Limb (tissue), 2 donors: ENCODE data around the gene TMEM132A.

ENCODE experiments used
- DNase-seq, 2 donors: peaks; one replicate each; pipeline ENCODE4 v3.0.0-alpha.2; 2016; ENCODE audit errors: extremely low spot score in 2 of 2

The TMEM132A gene

GRCh38 chr11:60937144-60937527, 12.9 kb downstream of the TMEM132A start:
- DNase-seq, result no peak

- DNase-seq, result no peak
Measured at GRCh38 chr11:60937811-60938210, 13.6 kb downstream of the TMEM132A start.

DNA sequence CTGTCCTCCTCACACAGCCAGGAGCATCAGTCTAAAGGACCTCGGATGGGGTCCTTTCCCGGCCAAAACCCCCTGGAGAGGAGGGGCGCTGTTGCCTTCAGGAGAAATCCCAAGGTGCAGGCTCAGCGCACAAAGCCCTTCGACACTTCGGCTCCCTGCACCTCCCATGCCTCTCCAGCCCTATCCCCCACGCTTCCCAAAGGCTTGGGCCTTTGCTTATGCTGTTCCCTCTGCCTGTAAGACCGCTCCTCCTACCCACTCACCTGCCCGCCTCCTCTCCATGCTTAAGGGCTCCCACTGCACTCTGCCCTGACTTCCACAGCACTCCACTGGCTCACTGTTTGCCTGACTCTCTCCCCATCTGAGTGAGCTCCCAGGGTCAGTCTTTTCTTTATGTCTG, 14.2 kb downstream of the TMEM132A start:
- DNase-seq, result no peak

DNA sequence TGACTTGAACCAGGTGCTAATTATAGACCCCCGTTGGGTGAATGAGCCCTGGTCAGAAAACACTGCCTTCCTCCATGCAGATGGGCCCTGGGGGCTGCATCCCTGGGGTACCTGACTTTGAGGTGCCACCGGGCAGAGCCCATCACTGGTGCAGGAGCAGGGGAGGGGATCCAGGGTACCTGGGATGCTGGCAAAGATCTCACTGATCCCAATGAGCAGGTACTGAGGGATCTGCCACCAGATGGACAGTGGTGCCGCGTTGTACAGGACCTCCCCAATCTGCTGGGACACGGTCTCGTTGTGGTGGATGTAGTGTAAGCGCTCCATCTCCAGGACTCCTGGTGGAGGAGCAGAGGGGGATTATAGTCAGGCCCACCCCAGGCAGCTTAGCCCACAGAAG, 15.0 kb downstream of the TMEM132A start:
- no peak for DNase-seq

GRCh38 chr11:60939855-60940254, 15.6 kb downstream of the TMEM132A start:
- no peak for DNase-seq

GRCh38 chr11:60941371-60942119, 17.3 kb downstream of the TMEM132A start:
- no peak for DNase-seq

DNA sequence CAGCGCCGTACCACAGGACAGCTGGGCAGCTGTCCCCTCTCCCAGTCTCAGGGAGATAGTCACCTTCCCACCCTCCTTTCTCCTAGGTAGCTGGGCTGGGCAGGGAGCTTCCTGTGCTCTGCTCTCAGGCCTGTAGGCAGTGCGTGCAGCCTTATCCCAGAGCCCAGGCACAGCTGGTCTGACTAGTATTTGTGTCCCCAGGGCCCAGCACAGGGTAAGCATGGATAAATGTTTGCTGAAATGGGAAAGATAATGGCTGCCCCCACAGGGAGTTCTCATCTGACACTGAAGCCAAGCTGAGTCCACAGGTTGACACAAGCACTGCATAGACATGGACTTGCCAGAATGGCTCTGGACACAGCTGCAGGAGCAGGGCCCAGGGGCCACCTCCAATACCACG, 18.0 kb downstream of the TMEM132A start:
- no peak for DNase-seq

DNA sequence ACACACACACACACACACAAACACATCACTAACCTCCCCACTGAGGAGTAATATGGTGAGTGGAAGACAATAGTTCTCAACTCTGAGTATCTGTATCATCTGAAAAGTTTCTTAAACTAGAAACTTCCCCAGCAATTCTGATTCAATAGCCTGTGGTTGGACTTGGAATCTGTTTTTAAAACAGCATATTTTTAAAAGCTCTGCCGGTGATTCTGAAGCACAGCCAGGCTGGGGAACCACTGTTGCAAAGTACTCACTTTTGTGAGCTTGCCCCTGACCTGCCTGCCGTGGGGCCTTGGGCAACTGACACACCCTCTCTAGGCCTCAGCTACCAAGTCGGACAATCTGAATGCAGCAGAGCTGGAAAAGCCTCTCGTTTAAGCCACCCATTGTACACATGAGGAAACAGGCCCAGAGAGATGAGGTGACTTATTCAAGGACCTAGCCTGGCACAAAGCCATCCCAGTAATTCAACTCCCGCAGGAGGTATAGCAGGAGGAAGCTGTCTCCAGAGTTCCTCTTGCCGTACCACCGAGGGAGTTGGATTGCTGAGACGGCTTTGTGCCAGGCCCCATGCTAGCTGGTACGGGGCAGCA, 18.8 kb downstream of the TMEM132A start:
- no peak for DNase-seq

DNA sequence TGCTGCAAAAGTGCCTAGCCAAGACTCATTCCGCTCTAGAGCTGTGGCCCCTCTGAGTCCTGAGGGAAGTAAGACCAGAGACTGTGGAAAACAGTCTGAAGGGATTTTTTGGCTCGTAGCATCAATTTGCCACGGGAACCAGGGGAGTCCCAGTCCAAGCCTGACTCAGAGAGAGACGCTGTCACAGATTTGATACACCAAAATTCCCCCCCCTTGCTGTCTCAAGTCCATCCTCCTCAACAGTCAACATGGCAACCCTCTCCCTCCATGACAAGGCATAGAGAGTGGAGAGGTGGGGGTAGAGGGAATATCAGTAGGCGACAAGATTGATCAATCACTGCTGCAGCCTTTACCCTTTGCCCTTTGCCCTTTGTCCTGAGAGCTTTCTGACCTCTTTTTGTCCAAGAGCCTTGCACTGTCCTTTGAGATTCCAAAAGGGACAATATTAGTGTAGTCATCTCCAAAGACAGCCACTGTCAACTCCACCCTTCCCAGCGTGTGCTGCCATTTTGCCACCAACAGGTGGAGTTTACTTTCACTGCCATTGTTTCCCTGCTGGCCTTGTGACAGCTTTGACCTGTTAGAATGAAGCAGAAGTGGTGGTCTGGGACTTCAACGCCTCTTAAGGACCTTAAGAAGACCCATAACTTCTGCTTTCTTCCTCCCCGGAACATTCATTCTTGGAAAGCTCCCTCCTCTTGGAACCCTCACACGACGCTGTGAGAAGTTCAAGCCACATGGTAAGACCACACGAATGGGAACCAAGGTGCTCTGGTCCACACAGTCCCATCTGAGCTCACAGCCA, 20.4 kb downstream of the TMEM132A start:
- no peak for DNase-seq

DNA sequence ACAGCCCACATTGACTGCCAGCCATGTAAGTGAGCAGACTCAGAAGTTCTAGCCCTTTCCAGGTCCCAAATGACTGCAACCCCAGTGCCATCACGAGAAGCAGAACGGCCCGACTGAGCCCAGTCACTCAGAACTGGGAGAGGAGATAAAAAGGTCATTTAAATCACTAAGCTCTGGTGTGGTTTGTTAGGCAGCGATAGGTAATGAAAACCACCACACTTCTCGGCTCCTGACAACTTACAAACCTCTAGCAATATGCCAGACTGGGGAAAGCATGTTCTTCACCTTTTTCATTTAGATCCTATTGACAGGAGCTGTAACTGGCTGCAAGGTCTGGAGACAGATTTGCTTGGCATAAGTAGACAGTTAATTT, 21.0 kb downstream of the TMEM132A start:
- no peak for DNase-seq

DNA sequence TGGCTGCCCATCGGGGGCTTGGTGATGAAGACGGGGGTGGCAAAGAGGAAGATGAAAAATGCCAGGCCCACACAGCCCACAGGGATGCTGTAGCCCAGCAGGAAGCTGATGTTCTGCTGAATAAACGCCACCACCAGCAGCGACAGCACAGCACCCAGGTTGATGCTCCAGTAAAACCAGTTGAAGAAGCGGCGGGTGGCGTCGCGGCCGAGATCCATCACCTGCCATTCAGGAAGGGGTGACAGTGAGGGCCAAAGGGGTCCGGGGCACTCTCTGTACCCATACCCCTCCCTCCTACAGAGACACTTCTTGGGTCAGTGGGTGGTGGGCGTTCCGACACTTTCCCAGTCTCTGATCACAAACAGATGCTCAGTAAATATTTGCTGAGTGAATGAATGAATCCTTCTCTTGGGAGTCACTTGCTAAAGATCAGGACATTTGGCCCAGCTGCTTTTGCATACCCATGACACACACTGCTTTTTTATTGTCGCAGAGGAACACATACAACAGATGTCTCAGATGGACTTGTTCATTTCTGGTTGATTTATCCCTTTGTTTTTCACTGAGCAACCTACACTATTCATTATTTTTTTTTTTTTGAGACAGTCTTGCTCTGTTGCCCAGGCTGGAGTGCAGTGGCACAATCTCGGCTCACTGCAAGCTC, 22.5 kb downstream of the TMEM132A start:
- DNase-seq, result no peak

- no peak for DNase-seq
Measured at GRCh38 chr11:60947700-60948099, 23.4 kb downstream of the TMEM132A start.

DNA sequence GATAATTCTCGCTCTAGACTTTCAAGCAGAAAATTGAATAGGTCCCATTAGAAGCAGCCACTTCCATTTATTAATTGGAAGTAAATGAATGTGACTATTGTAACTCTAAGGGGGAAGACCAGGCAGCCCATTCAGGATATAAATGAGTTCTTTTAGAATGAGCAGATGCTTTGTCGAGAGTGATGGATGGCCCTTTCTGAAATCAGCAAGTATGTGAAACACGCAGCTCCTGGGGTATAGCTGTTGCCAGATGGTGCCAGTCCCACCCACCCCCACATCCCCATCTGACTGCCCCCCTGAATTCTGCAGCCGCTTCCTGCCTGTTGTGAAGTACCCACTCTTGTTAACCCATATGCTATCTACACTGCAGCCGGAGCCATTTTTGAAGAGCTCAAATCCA, 24.0 kb downstream of the TMEM132A start:
- DNase-seq, result peak in 1 of 2 donors; percentile 40

- DNase-seq, result no peak
Measured at GRCh38 chr11:60950024-60950423, 25.8 kb downstream of the TMEM132A start.

- no peak for DNase-seq
Measured at GRCh38 chr11:60950933-60951605, 26.8 kb downstream of the TMEM132A start.

DNA sequence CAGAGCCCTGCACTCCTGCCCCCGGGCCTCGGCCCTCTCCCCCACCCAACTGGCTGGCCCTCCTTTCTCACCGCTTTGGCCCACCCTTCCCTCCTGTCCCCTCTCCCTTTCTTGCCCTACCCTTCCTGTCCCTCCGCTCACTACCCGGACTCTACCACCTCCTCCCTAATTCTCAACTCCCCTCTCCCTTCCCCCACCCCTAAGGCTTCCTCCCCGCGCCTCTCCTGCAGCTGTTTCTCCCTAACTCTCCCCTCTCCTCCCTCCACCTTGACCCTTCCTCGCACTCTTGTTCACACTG, 27.3 kb downstream of the TMEM132A start:
- DNase-seq, result no peak

DNA sequence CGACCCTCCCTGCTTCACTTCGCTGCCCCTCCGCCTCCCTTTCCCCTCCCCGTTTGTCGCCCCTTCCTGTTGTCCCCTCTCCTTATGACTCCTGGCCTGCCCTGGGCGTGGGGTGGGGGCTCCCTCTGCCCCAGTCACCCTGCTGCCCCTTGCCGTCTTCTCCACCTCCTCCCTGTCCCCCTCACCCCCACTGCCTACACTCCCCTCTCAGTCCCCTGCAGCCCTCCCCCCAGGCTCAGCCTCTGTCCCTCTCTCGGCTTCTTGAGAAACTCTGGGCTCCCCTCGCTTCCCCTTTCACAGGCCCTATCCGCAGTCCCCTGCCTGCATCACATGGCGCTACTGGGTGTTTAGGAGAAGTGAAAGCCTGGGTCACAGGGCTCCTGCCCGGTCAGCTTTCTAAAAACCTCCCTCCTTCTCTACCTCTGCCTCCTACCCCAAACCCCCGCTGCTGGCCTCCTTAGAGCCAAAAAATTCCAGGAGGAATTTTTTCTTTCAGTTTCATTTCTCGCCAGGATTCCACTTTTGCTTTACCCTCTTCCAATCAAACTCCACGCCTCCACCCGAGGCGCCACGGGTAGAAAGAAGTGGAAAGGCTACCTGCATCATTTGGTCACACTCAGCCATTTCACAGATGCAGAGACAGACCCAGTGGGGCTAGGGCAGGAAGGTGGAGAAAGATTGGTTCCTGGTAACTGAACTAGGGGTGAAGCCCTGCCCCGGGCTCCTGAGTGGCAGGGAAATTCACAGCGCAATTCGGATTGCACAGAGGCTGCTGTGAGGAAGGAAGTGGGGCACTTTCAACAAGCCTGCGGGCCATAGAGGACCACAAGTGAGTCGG, 27.9 kb downstream of the TMEM132A start, which contains the start of gene SLC15A3:
Gene SLC15A3 (minus strand): TSS at position 273 of the 838 bp plus-strand sequence. CDS start 625 bp downstream, outside the sequence.
- DNase-seq, result no peak

DNA sequence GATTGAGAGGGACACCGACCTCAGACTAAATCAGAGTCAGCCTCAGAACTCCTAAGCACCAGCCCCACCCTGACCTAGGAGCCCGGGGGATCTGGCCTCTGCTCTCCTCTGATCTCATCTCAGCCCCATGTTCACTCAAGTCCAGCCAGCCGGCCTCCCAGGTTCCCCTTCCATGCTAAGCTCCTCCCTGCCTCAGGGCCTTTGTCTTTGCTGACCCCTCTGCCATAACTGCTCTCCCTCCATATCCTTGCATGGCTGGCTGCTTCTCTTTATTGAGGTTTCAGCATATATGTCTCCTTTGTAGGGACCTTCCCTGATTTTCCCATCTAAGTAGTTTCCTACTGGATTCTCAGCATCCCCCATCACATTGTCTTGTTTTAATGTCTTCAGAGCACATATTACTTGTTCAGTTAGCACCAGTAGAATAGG, 28.5 kb downstream of the TMEM132A start:
- no peak for DNase-seq

DNA sequence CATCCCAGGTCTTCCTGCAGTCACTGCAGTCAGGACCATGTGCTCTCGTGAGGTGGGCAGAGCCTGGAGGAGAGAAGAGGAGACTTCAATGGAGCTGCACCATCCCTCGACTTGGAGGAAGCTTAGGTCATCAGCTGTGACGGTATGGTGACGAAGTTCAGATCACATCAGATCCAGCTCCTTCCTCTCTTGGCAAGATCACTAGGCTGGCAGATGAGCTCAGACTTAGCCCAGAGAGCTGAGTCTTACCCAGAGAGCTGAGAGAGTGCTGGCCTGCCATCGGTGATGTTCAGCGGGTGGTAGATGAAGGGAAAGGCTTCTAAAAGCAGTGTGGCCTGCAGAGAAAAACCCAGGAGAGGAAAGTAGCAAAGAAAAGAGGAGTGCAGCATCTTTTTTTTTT, 29.5 kb downstream of the TMEM132A start:
- DNase-seq, result no peak

DNA sequence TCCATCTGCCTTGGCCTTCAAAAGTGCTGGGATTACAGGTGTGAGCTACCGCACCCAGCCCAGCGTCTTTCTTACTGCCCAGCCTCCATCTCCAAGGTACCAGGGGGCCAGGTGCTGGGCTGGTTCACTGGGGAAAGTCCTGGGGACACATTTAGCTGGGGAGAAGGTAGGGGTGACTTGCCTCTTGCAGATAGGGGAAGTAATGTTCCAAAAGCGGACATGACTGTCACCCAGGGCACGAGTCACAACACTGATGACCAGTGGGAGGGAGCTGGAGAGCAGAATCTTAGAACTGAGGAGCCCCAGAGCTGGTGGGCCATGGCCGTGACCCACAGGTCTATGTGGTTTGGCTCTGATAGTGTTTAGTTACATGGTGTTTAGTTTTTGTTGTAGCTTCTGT, 30.2 kb downstream of the TMEM132A start:
- no peak for DNase-seq

DNA sequence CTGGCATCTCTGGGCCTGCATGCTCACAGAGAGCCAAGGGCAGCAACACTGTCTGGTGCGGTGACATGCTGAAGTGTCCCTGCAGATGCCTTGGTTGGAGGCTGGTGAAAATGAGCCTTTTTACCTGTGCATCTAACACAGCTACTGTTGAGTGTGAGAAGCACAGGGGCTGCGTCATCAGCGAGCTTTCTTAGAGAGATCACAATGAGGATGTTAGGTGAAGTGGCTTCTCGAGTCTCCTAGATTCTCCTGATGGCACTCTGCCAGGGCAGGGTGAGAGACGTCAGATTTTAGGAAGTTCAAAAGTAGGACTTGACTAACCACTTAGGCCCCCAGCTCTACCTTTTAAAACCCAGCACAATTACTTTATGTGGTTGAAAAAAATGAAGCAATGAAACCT, 31.3 kb downstream of the TMEM132A start:
- no peak for DNase-seq
